Fibroblast of skin of scalp (primary cell): ENCODE results near the gene BCAP31.
A peak's percentile ranks its signal among the peaks of the same experiment; 100 is the strongest.
"Not testable (repeated sequence)": the region's sequence is repeated elsewhere in the genome, so short reads cannot be mapped to it uniquely, and the experiment has no call there.

Source experiments
- DNase-seq: peaks from one replicate; pipeline ENCODE4 v3.0.0-alpha.2; 2013

BCAP31 gene

DNA sequence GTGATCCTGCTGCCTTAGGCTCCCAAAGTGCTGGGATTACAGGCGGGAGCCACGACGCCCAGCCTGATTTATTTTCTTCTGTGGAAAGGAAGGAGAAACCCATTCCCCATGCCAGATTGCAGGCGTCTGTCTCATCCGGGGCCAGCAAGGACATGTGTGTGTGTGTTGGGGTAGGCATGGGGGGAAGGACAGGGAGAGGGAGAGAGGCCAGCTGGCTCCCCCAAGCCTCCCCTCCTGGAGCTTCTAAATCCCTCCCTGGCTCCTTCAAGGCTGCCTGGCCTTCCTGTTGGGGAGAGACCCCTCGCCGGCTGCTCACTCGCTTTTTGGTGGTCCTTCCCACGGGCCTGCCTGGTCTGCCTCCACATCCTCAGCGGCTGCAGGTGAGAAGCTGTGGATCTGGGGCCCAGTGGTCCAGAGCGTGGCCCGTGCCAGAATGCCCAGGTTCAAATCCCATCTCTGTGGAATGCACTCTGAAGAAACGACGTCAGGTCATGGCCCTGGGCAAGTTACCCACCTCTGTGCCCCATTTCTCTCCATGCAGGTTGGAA, 38.5 kb upstream of the BCAP31 start:
- no peak for DNase-seq

DNA sequence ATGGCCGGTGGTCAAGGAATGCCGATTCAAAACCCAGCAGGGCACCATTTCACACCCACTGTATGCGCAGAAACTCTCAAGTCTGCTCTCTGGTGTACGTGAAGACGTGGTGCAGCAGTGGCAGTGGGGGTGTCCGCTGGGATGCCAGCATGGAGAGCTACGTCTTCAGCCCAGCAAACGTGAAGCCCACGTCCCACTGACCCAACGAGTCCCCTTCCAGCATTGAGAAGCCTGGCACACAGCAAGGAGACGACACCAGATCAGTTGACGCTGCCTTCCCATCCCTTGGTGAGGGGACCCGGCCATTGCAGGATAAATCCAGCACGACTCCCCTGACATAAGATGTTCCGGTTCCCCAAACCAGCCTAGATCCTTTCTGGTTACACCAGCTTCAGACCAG, 37.7 kb upstream of the BCAP31 start:
- DNase-seq, result no peak

- DNase-seq, result no peak
Measured at GRCh38 chrX:153755136-153755535, 30.9 kb upstream of the BCAP31 start.

GRCh38 chrX:153750127-153750774, 26.1 kb upstream of the BCAP31 start:
- DNase-seq, result no peak

GRCh38 chrX:153749017-153749416, 24.8 kb upstream of the BCAP31 start:
- DNase-seq, result not testable (repeated sequence)

DNA sequence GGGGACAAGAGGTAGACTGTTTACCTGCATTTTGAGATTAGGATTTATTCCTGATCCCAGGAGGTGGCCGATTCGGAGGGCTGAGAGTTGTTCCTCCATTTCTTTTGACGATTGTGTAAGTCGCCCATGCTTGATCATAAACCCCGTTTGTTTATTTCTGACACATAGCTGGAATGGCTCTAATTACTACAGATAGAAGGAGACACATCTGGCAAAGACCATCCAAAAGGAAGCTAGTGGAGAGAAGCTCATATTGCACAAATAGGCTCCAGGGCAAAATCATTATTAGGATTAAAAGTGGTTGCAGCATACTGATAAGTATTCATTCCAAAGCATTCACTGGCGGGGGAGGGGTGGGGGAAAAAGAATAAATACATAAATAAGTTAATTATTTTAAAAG, 22.8 kb upstream of the BCAP31 start:
- DNase-seq, result not testable (repeated sequence)

GRCh38 chrX:153746359-153746758, 22.2 kb upstream of the BCAP31 start:
- DNase-seq, result no peak

GRCh38 chrX:153745067-153745433, 20.9 kb upstream of the BCAP31 start:
- not testable (repeated sequence) for DNase-seq

DNA sequence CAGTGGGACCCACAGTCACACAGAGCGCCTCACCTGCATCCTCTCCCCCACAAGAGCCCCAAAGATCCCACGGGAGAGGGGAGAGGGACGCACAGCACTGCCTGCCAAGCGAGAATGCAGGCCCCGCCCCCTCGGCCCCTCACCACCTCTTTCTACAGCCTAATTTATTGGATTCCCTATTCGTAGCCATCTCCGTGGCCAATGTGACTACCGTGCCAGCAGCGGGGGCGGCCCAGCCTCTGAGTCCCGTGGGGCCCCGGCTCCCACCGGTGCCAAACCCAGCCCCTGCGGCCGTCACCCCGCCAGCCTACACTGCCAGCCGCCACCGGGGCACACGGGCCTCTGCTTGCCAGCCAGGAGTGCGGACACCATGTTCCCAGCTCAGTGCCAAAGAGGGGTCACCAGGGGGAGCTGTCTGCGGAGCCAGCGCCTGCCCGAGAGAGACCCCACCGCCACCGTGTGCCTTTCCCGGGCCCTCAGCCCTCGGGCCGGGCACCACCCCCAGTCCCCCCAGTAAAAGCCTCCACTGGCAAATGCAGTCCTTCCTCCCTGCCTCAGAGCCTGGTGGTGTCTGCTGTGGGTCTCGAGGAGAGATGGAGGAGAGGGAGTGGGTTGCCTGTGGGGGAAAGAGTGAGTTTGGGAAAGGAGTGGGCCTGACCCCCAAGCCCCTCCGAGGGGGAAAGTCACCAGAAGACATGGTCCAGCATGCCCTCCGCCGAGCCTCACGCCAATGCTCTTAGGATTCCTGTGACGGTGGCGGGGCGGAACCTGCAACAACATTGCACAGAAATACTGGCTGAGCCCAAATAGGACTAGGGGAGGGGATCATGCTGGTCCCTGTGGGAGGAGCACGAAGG, 20.3 kb upstream of the BCAP31 start:
- DNase-seq, result peak; percentile 43

GRCh38 chrX:153743468-153744209, 19.5 kb upstream of the BCAP31 start:
- peak; percentile 52 for DNase-seq

- not testable (repeated sequence) for DNase-seq
Measured at GRCh38 chrX:153742796-153743467, 18.7 kb upstream of the BCAP31 start.

DNA sequence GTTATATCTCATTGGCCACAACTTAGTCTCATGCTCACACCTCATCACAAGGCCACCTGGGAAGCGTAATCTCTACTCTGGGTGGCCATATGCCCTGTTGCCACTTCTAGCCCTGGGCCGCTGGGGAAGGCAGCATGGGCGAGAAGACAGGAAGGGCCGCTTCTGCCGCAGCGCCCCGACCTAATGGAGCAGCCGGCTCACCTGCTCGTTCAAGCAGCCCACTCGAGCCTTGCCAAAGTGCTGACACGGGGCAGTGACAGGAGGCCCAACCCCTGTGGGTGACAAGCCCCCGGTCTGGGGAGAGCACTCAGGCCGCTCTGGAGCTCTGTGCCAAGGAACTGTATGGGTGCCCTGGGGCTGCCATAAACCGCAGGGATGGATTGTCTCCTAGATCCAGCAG, 17.9 kb upstream of the BCAP31 start:
- not testable (repeated sequence) for DNase-seq

DNA sequence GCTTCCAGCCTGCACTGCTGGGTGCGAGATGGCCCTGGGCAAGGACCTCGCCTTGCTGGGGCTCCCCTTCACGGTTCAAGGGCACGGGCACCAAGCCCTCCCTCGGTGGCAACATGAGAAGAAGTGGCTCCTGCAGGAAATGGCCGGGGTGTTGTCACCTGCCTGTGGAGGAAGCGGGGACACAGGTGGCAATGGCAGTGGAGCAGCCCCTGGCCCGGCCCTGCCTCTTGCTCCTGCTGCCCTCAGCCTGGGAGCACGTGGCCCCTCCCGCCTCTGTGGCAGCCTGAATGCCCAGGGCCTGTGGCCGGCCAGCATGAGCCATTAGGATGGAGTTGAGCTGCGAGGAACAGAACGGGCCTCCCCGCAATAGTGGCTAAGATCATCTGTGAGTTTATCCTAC, 17.3 kb upstream of the BCAP31 start:
- no peak for DNase-seq

DNA sequence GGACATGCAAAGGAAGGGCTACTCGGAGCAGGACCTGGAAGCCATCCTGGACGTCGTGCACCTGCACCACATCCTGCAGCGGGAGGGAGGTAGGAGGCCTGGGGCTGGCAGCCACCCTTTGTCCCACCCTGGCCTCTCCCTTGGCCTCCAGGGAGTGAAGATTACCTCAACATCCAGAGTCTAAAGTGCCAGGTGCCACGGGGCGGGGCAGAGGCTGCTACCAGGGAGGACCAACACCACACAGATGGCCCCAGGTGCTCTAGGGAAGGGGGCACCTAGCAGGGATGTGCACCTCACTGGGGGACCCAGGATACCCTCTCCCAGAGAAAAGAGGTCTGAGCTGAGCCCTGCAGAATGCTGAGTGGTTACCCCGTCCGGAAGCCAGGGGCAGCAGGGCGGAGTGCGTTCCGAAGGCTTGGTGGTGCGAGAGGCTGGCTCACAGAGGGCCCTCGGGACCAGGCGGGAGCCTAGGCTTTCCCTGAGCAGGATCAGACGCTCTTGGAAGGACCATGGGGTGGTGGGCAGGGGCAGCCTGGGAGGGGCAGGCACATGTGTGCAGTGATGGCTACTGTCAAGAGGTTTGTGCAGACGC, 16.5 kb upstream of the BCAP31 start:
- no peak for DNase-seq

DNA sequence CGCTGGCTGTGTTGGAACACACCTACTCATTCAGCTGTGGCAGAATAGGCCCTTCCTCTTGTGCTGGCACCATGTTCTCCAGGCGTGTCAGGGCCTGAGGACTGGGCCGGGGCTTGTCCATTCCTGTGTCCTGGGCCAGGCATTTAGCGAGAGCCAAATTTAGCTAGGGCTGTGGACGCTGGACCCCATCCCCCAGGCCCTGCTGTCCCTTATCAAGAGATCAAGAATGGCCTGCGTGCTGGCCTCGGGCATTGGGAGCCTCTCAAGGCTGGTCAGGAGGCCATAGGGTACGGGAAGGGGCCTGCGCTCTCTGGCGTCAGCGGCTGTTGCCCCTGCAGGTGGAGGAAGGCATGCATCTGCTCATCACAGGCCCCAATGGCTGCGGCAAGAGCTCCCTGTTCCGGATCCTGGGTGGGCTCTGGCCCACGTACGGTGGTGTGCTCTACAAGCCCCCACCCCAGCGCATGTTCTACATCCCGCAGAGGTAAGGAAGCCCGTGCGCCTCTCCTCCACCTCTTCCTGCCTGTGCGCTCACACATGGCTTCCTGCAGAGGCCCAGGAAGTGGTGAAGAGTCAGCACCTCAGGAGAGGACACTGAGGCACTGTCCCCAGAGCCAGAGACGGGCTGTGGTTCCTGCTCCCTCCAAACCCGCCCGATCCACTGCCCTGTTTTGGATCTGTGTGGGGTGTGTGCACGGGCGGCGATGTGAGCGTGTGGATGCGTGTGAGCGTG, 15.7 kb upstream of the BCAP31 start:
- DNase-seq, result no peak

GRCh38 chrX:153738056-153738605, 13.9 kb upstream of the BCAP31 start:
- no peak for DNase-seq

DNA sequence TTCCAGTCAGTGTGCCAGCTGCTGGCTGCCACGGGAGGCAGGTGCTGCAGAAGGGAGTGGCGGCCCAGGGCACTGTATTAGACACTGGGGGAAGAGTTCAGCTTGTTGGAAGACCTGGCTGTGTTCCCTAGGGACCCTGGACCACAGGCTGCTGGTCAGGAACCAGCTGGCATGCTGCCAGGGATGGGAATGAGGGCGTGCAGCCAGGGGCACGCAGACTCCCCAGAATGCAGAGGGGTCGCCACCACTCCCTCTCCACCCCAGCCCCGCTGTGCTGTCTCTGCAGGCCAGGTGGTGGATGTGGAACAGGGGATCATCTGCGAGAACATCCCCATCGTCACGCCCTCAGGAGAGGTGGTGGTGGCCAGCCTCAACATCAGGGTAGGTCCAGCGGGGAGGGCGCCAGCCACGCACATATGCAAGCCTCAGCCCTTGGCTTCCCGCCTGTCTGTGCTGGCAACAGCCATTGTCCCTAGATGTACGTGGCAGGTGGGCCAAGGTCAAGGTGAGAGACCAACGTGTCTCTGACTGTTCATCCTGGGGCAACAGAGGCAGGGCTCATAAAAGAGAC, 12.8 kb upstream of the BCAP31 start:
- DNase-seq, result no peak

DNA sequence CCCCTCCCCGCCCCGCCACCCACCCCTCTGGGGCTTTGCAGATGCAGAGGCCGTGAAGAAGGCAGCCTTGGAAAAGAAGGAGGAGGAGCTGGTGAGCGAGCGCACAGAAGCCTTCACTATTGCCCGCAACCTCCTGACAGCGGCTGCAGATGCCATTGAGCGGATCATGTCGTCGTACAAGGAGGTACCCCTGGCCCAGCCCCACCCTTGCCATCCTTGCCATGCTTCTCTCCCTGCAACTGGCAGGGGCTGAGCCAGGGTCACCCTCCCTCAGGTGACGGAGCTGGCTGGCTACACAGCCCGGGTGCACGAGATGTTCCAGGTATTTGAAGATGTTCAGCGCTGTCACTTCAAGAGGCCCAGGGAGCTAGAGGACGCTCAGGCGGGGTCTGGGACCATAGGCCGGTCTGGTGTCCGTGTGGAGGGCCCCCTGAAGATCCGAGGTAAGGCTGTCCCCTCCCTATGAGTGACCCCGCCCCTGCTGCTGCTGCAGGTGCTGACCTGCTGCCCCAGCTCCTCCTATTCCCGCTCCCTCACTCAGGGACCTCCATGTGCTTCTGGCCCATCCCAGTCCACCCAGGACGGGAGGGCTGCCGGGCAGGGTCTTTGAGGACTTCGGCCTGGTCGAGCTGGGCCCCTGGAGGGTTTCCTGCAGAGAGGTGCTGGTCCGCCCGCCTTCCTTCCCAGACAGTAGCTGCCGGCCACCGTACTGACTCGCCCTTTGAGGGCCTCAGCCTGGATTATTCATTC, 12.1 kb upstream of the BCAP31 start:
- DNase-seq, result no peak

DNA sequence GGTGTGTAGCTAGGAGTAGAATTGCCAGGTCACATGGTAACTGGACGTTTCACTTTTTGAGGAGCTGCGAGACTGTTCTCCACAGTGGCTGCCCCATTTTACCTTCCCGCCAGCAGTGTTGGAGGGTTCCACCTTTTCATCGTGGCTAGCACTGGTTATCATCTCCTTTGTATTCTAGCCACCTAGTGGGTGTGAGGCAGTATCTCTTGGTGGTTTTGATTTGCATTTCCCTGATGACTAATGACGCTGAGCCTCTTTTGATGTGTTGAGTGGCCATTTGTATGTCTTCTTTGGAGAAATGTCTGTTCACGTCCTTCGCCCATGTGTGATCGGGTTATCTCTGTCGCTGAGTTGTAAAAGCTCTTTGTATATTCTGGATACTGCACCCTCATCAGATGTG, 11.1 kb upstream of the BCAP31 start:
- no peak for DNase-seq

DNA sequence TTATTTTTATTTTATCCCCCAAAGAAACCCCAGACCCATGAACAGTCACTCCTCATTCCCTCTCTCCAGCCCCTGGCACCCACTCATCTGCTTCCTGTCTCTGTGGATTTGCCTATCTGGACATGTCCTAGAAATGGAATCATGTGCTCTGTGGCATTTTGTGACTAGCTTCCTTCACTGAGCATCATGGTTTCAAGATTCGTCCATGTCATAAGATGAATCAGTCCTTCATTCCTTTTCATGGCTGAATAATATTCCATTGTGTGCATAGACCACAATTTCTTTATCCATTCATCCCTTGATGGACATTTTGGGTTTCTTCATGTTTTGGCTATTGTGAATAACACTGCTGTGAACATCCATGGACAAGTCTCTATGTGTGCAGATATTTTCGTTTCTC, 10.7 kb upstream of the BCAP31 start:
- no peak for DNase-seq
